ENCODE measurements around the gene RSRC2.
"Not testable (repeated sequence)": the region's sequence is repeated elsewhere in the genome, so short reads cannot be mapped to it uniquely, and the experiment has no call there.

RSRC2 gene

GRCh38 chr12:122467983-122468382, 58.8 kb downstream of the RSRC2 start:
- Histone ChIP-seq H3K4me3 (ENCODE audit: extremely low read depth, insufficient read depth, low read length, poor library complexity, severe bottlenecking) (no peak overlapping the region), H3K27ac (ENCODE audit: low read depth, low read length, severe bottlenecking) (no peak overlapping the region), H3K9me3 (ENCODE audit: control insufficient read depth, low read length) (no peaks in the 10 kb centered on the region), H3K36me3 (ENCODE audit: control insufficient read depth, insufficient read depth, low read length) (peaks cover 20% of the 10 kb centered on the region), H3K4me1 (ENCODE audit: control insufficient read depth, insufficient read depth, low read length, poor library complexity, severe bottlenecking) (peaks cover 8% of the 10 kb centered on the region)
- WGBS, 2 experiments (ENCODE audit: insufficient coverage in 2 of 2): 100% methylated on average over 4 of the region's 4 CpGs

GRCh38 chr12:122464317-122465042, 62.3 kb downstream of the RSRC2 start:
- H3K27ac ChIP-seq (ENCODE audit: low read depth, low read length, severe bottlenecking): peak overlapping the region; percentile 33

GRCh38 chr12:122460641-122461040, 66.1 kb downstream of the RSRC2 start:
- Histone ChIP-seq H3K4me3 (ENCODE audit: extremely low read depth, insufficient read depth, low read length, poor library complexity, severe bottlenecking) (no peak overlapping the region), H3K9me3 (ENCODE audit: control insufficient read depth, low read length) (no peaks in the 10 kb centered on the region), H3K36me3 (ENCODE audit: control insufficient read depth, insufficient read depth, low read length) (no peaks in the 10 kb centered on the region), H3K27ac (ENCODE audit: low read depth, low read length, severe bottlenecking) (no peak overlapping the region), H3K4me1 (ENCODE audit: control insufficient read depth, insufficient read depth, low read length, poor library complexity, severe bottlenecking) (peaks cover 3% of the 10 kb centered on the region)
- 69 to 95% methylated on average over 2 of the region's 2 CpGs for WGBS, 2 experiments (ENCODE audit: insufficient coverage in 2 of 2)

More at GRCh38 chr12:122464317-122465042, 62.3 kb downstream of the RSRC2 start:
- H3K36me3 ChIP-seq (ENCODE audit: control insufficient read depth, insufficient read depth, low read length); H3K9me3 ChIP-seq (ENCODE audit: control insufficient read depth, low read length); H3K4me1 ChIP-seq (ENCODE audit: control insufficient read depth, insufficient read depth, low read length, poor library complexity, severe bottlenecking); H3K4me3 ChIP-seq (ENCODE audit: extremely low read depth, insufficient read depth, low read length, poor library complexity, severe bottlenecking): not testable (repeated sequence)
- WGBS, 2 experiments (ENCODE audit: insufficient coverage in 2 of 2): 89 to 90% methylated on average over 6 to 11 of the region's 17 CpGs

- Histone ChIP-seq H3K9me3 (ENCODE audit: control insufficient read depth, low read length) (no peaks in the 10 kb centered on the region), H3K27ac (ENCODE audit: low read depth, low read length, severe bottlenecking) (no peak overlapping the region), H3K4me1 (ENCODE audit: control insufficient read depth, insufficient read depth, low read length, poor library complexity, severe bottlenecking) (peaks cover 3% of the 10 kb centered on the region), H3K4me3 (ENCODE audit: extremely low read depth, insufficient read depth, low read length, poor library complexity, severe bottlenecking) (no peak overlapping the region), H3K36me3 (ENCODE audit: control insufficient read depth, insufficient read depth, low read length) (no peaks in the 10 kb centered on the region)
- 86 to 93% methylated on average over 5 to 6 of the region's 7 CpGs for WGBS, 2 experiments (ENCODE audit: insufficient coverage in 2 of 2)
Measured at GRCh38 chr12:122460061-122460460, 66.7 kb downstream of the RSRC2 start.

- no peaks in the 10 kb centered on the region for H3K9me3 ChIP-seq (ENCODE audit: control insufficient read depth, low read length)
- H3K4me1 ChIP-seq (ENCODE audit: control insufficient read depth, insufficient read depth, low read length, poor library complexity, severe bottlenecking): no peaks in the 10 kb centered on the region
- H3K36me3 ChIP-seq (ENCODE audit: control insufficient read depth, insufficient read depth, low read length): no peaks in the 10 kb centered on the region
- 100% methylated on average over 1 of the region's 2 CpGs; no CpG with 5 or more reads in 1 of the 2 experiments for WGBS, 2 experiments (ENCODE audit: insufficient coverage in 2 of 2)
- H3K27ac ChIP-seq (ENCODE audit: low read depth, low read length, severe bottlenecking): no peak overlapping the region
- H3K4me3 ChIP-seq (ENCODE audit: extremely low read depth, insufficient read depth, low read length, poor library complexity, severe bottlenecking): no peak overlapping the region
Measured at GRCh38 chr12:122459211-122459610, 67.5 kb downstream of the RSRC2 start.

GRCh38 chr12:122458105-122459035, 68.4 kb downstream of the RSRC2 start:
- Histone ChIP-seq H3K9me3 (ENCODE audit: control insufficient read depth, low read length) (no peaks in the 10 kb centered on the region), H3K27ac (ENCODE audit: low read depth, low read length, severe bottlenecking) (no peak overlapping the region)
- 93 to 94% methylated on average over 9 to 10 of the region's 17 CpGs for WGBS, 2 experiments (ENCODE audit: insufficient coverage in 2 of 2)

GRCh38 chr12:122457627-122458026, 69.1 kb downstream of the RSRC2 start:
- H3K9me3 ChIP-seq (ENCODE audit: control insufficient read depth, low read length): no peaks in the 10 kb centered on the region
- H3K4me1 ChIP-seq (ENCODE audit: control insufficient read depth, insufficient read depth, low read length, poor library complexity, severe bottlenecking): no peaks in the 10 kb centered on the region
- WGBS, 2 experiments (ENCODE audit: insufficient coverage in 2 of 2): 83 to 85% methylated on average over 1 to 2 of the region's 2 CpGs
- H3K27ac ChIP-seq (ENCODE audit: low read depth, low read length, severe bottlenecking): no peak overlapping the region
- no peaks in the 10 kb centered on the region for H3K36me3 ChIP-seq (ENCODE audit: control insufficient read depth, insufficient read depth, low read length)
- H3K4me3 ChIP-seq (ENCODE audit: extremely low read depth, insufficient read depth, low read length, poor library complexity, severe bottlenecking): no peak overlapping the region

More at GRCh38 chr12:122458105-122459035, 68.4 kb downstream of the RSRC2 start:
- no peaks in the 10 kb centered on the region for H3K36me3 ChIP-seq (ENCODE audit: control insufficient read depth, insufficient read depth, low read length)
- H3K4me1 ChIP-seq (ENCODE audit: control insufficient read depth, insufficient read depth, low read length, poor library complexity, severe bottlenecking): no peaks in the 10 kb centered on the region
- H3K4me3 ChIP-seq (ENCODE audit: extremely low read depth, insufficient read depth, low read length, poor library complexity, severe bottlenecking): no peak overlapping the region

GRCh38 chr12:122454739-122455138, 72.0 kb downstream of the RSRC2 start:
- no peaks in the 10 kb centered on the region for H3K36me3 ChIP-seq (ENCODE audit: control insufficient read depth, insufficient read depth, low read length)
- H3K9me3 ChIP-seq (ENCODE audit: control insufficient read depth, low read length): no peaks in the 10 kb centered on the region
- H3K27ac ChIP-seq (ENCODE audit: low read depth, low read length, severe bottlenecking): no peak overlapping the region
- no peaks in the 10 kb centered on the region for H3K4me1 ChIP-seq (ENCODE audit: control insufficient read depth, insufficient read depth, low read length, poor library complexity, severe bottlenecking)
- 58 to 64% methylated on average over 4 of the region's 6 CpGs for WGBS, 2 experiments (ENCODE audit: insufficient coverage in 2 of 2)
- H3K4me3 ChIP-seq (ENCODE audit: extremely low read depth, insufficient read depth, low read length, poor library complexity, severe bottlenecking): no peak overlapping the region

GRCh38 chr12:122454250-122454721, 72.5 kb downstream of the RSRC2 start:
- no peak overlapping the region for H3K27ac ChIP-seq (ENCODE audit: low read depth, low read length, severe bottlenecking)
- no peaks in the 10 kb centered on the region for H3K36me3 ChIP-seq (ENCODE audit: control insufficient read depth, insufficient read depth, low read length)
- H3K4me1 ChIP-seq (ENCODE audit: control insufficient read depth, insufficient read depth, low read length, poor library complexity, severe bottlenecking): no peaks in the 10 kb centered on the region
- 91 to 95% methylated on average over 12 of the region's 12 CpGs for WGBS, 2 experiments (ENCODE audit: insufficient coverage in 2 of 2)
- H3K9me3 ChIP-seq (ENCODE audit: control insufficient read depth, low read length): no peaks in the 10 kb centered on the region
- no peak overlapping the region for H3K4me3 ChIP-seq (ENCODE audit: extremely low read depth, insufficient read depth, low read length, poor library complexity, severe bottlenecking)
